Stimulated activated CD8-positive, alpha-beta memory T cell treated with anti-CD3 and anti-CD28 coated beads, Interleukin-15, amount 100 ng/mL, for 1 hour (primary cell): ENCODE data around the gene FAM20C.

ENCODE experiments used
- DNase-seq: peaks from one replicate; pipeline ENCODE4 v3.0.0-alpha.2; 2020; ENCODE audit warnings: low read depth

Gene FAM20C

GRCh38 chr7:209906-210305, 17.5 kb downstream of the FAM20C start:
- DNase-seq, result no peak

GRCh38 chr7:210401-210925, 18.1 kb downstream of the FAM20C start:
- DNase-seq, result no peak

GRCh38 chr7:211033-211714, 18.8 kb downstream of the FAM20C start:
- DNase-seq, result no peak

- DNase-seq, result no peak
These were observed 19.3 kb downstream of the FAM20C start for GRCh38 chr7:211715-212058.

- DNase-seq, result no peak
These were observed 20.4 kb downstream of the FAM20C start for GRCh38 chr7:212754-213153.

GRCh38 chr7:213324-213993, 21.1 kb downstream of the FAM20C start:
- no peak for DNase-seq

- no peak for DNase-seq
These were observed 22.2 kb downstream of the FAM20C start for GRCh38 chr7:214410-215212.

- no peak for DNase-seq
These were observed 24.3 kb downstream of the FAM20C start for GRCh38 chr7:216360-217300.

- no peak for DNase-seq
These were observed 25.4 kb downstream of the FAM20C start for GRCh38 chr7:217781-218180.

- no peak for DNase-seq
These were observed 25.9 kb downstream of the FAM20C start for GRCh38 chr7:218316-218715.

GRCh38 chr7:218896-219580, 26.7 kb downstream of the FAM20C start:
- no peak for DNase-seq

- no peak for DNase-seq
These were observed 27.3 kb downstream of the FAM20C start for GRCh38 chr7:219581-220150.

- no peak for DNase-seq
These were observed 27.9 kb downstream of the FAM20C start for GRCh38 chr7:220151-220841.

- DNase-seq, result no peak
These were observed 29.8 kb downstream of the FAM20C start for GRCh38 chr7:221978-222715.

- no peak for DNase-seq
These were observed 30.3 kb downstream of the FAM20C start for GRCh38 chr7:222716-223041.

GRCh38 chr7:223118-223800, 30.9 kb downstream of the FAM20C start:
- DNase-seq, result no peak

GRCh38 chr7:223861-224260, 31.5 kb downstream of the FAM20C start:
- no peak for DNase-seq

- no peak for DNase-seq
These were observed 34.0 kb downstream of the FAM20C start for GRCh38 chr7:226281-226895.

GRCh38 chr7:227926-228325, 35.6 kb downstream of the FAM20C start:
- no peak for DNase-seq
